Cardiac fibroblast (primary cell): Measurements from ENCODE around the gene CCNB3.

Source experiments
- DNase-seq, 2 donors: peaks; one replicate each; pipeline versions ENCODE4 v3.0.0 to v3.0.0-alpha.2; 2010; ENCODE audit warnings: low read depth in 2 of 2
- H3K4me3 ChIP-seq, 2 donors: replicated peaks in 1 of 2; 1 replicate in 1 of 2; 2 replicates in 1 of 2; pipeline ENCODE4 v1.5.1; 2011; ENCODE audit warnings: low read depth in 2 of 2, low read length in 2 of 2, mild to moderate bottlenecking in 2 of 2, moderate library complexity in 1 of 2
- TF ChIP-seq, protein P1 (sequence below): IDR thresholded peaks from one replicate; pipeline ENCODE4 v1.5.1; 2011; ENCODE audit warnings: low read depth, mild to moderate bottlenecking, low read length, inconsistent platforms

CCNB3 gene, protein sequence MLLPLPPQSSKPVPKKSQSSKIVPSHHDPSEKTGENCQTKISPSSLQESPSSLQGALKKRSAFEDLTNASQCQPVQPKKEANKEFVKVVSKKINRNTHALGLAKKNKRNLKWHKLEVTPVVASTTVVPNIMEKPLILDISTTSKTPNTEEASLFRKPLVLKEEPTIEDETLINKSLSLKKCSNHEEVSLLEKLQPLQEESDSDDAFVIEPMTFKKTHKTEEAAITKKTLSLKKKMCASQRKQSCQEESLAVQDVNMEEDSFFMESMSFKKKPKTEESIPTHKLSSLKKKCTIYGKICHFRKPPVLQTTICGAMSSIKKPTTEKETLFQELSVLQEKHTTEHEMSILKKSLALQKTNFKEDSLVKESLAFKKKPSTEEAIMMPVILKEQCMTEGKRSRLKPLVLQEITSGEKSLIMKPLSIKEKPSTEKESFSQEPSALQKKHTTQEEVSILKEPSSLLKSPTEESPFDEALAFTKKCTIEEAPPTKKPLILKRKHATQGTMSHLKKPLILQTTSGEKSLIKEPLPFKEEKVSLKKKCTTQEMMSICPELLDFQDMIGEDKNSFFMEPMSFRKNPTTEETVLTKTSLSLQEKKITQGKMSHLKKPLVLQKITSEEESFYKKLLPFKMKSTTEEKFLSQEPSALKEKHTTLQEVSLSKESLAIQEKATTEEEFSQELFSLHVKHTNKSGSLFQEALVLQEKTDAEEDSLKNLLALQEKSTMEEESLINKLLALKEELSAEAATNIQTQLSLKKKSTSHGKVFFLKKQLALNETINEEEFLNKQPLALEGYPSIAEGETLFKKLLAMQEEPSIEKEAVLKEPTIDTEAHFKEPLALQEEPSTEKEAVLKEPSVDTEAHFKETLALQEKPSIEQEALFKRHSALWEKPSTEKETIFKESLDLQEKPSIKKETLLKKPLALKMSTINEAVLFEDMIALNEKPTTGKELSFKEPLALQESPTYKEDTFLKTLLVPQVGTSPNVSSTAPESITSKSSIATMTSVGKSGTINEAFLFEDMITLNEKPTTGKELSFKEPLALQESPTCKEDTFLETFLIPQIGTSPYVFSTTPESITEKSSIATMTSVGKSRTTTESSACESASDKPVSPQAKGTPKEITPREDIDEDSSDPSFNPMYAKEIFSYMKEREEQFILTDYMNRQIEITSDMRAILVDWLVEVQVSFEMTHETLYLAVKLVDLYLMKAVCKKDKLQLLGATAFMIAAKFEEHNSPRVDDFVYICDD (N-terminal part only)

DNA sequence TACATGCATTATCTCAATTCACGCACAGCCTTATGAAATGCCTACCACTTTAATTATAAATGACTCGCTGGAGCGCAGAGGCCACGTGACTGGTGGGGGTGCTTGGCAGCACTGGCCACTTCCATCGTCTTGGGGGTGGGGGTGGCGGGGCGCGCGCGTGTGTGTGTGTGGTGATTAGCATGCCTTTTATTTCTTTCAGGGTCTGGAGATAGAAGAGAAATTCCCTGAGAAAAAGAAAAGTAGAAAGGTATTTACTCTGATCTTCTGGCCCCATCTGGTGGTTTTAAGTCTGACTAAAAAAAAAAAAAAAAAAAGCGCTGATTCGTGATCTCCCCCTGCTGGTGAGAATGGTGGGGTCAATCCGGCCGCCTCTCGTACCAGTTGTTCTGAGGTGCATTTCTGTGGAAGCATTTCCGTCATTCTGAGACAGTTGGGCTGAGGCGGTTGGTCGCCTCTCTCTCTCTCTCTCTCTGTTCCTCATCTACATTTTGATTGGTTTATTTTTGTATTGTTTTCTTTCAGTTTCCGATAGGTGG is at the start of gene CCNB3:
TSS of gene CCNB3 (plus strand) at position 402 of the 536 bp plus-strand sequence. CDS start 80,399 bp downstream, outside the sequence.
- H3K4me3 ChIP-seq: peak within 1 kb of the TSS; percentile 13 to 37
- DNase-seq: peak; percentile 79 to 83
- TF ChIP-seq, protein P1, sequence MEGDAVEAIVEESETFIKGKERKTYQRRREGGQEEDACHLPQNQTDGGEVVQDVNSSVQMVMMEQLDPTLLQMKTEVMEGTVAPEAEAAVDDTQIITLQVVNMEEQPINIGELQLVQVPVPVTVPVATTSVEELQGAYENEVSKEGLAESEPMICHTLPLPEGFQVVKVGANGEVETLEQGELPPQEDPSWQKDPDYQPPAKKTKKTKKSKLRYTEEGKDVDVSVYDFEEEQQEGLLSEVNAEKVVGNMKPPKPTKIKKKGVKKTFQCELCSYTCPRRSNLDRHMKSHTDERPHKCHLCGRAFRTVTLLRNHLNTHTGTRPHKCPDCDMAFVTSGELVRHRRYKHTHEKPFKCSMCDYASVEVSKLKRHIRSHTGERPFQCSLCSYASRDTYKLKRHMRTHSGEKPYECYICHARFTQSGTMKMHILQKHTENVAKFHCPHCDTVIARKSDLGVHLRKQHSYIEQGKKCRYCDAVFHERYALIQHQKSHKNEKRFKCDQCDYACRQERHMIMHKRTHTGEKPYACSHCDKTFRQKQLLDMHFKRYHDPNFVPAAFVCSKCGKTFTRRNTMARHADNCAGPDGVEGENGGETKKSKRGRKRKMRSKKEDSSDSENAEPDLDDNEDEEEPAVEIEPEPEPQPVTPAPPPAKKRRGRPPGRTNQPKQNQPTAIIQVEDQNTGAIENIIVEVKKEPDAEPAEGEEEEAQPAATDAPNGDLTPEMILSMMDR: peak; percentile 62

DNA sequence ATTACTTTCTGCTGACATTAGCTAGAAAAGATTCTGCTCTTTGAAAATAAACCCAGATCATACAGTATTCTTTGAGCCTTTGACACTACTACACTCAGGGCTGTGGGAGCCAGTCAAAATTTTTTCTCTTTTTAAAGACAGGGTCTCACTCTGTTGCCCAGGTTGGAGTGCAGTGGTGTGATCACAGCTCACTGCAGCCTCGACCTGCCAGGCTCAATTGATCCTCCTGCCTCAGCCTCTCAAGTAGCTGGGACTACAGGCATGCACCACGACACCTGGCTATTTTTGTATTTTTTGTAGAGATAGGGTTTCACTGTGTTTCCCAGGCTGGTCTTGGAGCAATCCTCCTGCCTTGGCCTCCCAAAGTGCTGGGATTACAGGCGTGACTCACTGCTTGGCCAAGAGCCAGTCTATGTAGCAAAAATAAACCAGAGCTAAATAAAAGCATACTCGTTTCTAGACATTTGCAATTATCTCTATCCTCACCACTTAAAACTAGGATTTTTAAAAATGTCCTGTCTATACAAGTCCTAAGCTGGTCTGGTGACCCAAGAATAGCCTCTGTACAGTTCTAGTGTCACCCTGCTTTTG is 46.9 kb upstream of the CCNB3 start:
- no peak overlapping the region for H3K4me3 ChIP-seq
- DNase-seq: peak; percentile 20 to 23
- TF ChIP-seq, protein P1: no peak

DNA sequence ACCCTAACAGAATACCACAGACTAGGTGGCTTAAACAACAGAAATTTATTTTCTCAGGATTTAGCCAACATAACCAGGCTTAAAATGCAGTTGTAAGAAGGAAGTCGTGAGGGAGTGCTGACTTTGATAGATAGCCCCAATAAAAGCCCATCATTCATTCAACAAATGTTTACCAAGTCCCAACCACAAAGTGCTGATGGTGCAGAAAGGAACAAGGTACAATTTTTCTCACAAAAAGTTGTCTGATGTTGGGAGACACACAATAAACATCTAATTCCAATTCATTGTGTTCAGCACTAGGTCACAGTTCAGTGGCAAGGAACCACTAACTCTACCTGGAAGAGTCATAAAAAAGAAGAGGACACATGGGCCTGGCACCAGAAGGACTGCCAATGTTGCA is 46.0 kb upstream of the CCNB3 start:
- no peak for DNase-seq
- H3K4me3 ChIP-seq: no peak overlapping the region
- TF ChIP-seq, protein P1: no peak

DNA sequence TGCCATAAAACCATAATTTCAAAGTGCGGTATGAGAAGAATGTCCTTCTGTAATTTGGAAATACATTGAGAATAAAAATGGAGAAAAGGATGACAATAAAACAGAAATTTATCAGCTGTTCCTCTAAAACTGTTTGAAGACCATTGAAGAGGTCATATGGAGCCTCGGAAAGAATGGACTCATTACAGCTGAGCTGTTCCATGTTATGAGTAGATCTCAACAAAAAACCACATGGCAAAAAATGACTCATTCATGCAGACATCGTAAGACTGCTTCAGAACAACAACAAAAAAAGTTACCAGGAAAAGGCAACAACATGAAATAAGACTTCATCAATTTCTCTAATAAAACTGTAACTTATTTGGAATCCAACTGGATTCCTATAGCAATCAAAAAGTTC is 43.4 kb upstream of the CCNB3 start:
- TF ChIP-seq, protein P1: no peak
- peak in 1 of 2 donors; percentile 42 for DNase-seq

DNA sequence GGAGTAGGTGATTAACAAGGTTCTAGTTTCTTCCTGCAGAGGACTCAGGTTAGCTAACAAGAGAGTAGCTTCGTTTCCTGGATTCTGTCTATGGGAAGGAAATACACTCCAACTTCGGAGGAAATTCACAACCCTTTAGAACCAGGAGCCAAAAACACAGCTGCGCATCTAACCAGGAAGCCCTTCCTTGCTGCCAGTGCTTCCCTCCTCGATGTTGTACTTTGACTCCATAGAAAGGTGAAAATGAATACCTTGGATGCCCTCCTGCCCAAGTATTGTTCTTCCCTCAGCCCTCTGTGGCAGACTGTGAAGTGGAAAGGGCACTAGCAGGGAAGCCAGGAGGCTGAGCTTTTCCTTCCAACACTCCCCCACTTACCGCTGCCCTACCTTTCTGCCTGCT is 38.8 kb upstream of the CCNB3 start:
- DNase-seq: no peak
- H3K4me3 ChIP-seq: no peak overlapping the region
- TF ChIP-seq, protein P1: no peak

More for the DNA sequence above, 43.4 kb upstream of the CCNB3 start:
- no peak overlapping the region for H3K4me3 ChIP-seq

DNA sequence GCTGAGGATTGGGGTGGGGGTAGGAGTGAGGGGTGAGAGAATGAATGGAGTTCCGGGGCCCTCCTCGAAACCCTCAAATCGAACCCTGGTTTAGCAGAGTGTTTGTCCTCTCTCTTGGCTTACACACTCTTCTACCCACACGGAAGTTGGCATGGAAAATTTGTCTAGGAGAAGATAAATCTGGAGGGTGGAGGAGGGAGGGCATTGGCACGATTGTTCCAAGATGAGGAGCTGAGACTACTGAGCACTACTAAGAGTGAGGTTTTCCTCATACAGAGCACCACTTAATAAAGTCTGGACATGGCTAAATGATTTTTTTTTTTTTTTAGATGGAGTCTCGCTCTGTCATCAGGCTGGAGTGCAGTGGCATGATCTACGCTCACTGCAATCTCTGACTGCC is 37.2 kb upstream of the CCNB3 start:
- TF ChIP-seq, protein P1: no peak
- DNase-seq: no peak
- no peak overlapping the region for H3K4me3 ChIP-seq
